Measurements from ENCODE around the gene SLC38A7.

GRCh38 chr16:58716468-58716867 lies 31.9 kb upstream of the SLC38A7 start:
- TF ChIP-seq CTCF (conservative IDR thresholded peaks at IDR 0.05; ENCODE audit: low read length) (no peak), EZH2phosphoT487 (IDR thresholded peaks at IDR 0.05; ENCODE audit: borderline replicate concordance, low read depth, low read length) (no peak)
